DOHH2 (cell line): ENCODE data around the gene RHEX.

Source experiments
- CTCF ChIP-seq: fragments of 200-600 bp; sonication (generic); IDR thresholded peaks from one replicate; pipeline ENCODE4 v1.5.1; 2014; ENCODE audit warnings: antibody characterized with exemption, mild to moderate bottlenecking, low read depth, low read length; ENCODE audit not compliant: poor library complexity, severe bottlenecking
- EZH2phosphoT487 ChIP-seq: fragments of 200-600 bp; sonication (generic); IDR thresholded peaks from 2 replicates; pipeline ENCODE4 v1.6.1; 2017; ENCODE audit warnings: borderline replicate concordance, mild to moderate bottlenecking, antibody characterized with exemption, low read length, moderate library complexity, mixed read lengths

GRCh38 chr1:206039046-206039973, 13.7 kb upstream of the RHEX start:
- TF ChIP-seq CTCF (no peak), EZH2phosphoT487 (no peak)
